ENCODE results near the gene CLDN22.

- no peak for TF ChIP-seq CTCF (IDR thresholded peaks at IDR 0.05 in 2 of 3, conservative IDR thresholded peaks at IDR 0.05 in 1 of 3; ENCODE audit: borderline replicate concordance in 1 of 3, insufficient read depth in 1 of 3, low read depth in 2 of 3, low read length in 2 of 3)
- no peak for TF ChIP-seq POLR2A (IDR thresholded peaks at IDR 0.05; ENCODE audit: borderline replicate concordance, extremely low read depth, insufficient read depth, insufficient read length)
- no peak for TF ChIP-seq YY1 (IDR thresholded peaks at IDR 0.05; ENCODE audit: extremely low read depth, insufficient replicate concordance, low read depth, low read length)
- no peak for TF ChIP-seq EZH2phosphoT487 (IDR thresholded peaks at IDR 0.05; ENCODE audit: borderline replicate concordance)
- TF ChIP-seq ATF3 (IDR thresholded peaks at IDR 0.05), result no peak
- TF ChIP-seq EZH2 (IDR thresholded peaks at IDR 0.05), result no peak
- TF ChIP-seq REST (IDR thresholded peaks at IDR 0.05; ENCODE audit: low read depth), result no peak
Measured at GRCh38 chr4:183333983-183334382, 13.9 kb upstream of the CLDN22 start.
